Measurements from ENCODE around the gene TSC22D2.
A peak's percentile ranks its signal among the peaks of the same experiment; 100 is the strongest.

- TF ChIP-seq POLR2AphosphoS5 (IDR thresholded peaks at IDR 0.05; ENCODE audit: borderline replicate concordance, low read depth, low read length) (peak; percentile 53; the same call in 1 of the 2 replicates), EZH2 (IDR thresholded peaks at IDR 0.05) (no peak)
Observed at GRCh38 chr3:150370122-150370602, 37.9 kb upstream of the TSC22D2 start.
